ENCODE results near the gene SERPINB1. TPM values are rescaled to one million over a fixed set of nuclear protein-coding genes. Genes with fewer than 3 reads are reported as not detected.

Gene SERPINB1
- polyA plus RNA-seq, 1 of the 3 experiments (the other 2 are of a cell fraction), result 9.4 TPM

DNA sequence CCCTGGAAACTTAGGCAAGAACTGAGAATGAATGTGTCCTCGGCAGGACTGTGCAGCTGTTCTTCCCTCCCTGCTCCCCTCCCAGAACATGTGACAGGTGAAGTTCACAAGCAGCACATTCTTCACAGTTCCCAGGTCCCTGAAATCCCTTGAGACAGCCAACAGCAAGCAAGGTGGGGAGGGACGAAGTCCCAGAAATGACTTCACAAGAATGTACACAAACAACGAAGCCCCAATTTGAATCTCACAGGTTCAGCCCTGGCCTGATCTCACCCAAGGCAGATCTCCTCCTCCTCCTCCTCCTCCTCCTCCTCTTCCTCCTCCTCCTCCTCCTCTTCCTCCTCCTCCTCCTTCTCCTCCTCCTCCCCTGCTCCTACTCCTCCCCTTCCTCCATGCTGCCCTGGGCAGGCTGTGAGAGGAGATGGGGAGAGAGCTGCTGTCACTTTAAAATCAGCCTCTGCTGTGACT is 44.1 kb downstream of the SERPINB1 start:
- H3K36me3 ChIP-seq (replicated peaks in 1 of 2; ENCODE audit: control insufficient read depth in 1 of 2, insufficient read depth in 2 of 2, low read length in 1 of 2), result no peaks in the 10 kb centered on the region
- no peak overlapping the region for H3K4me2 ChIP-seq
- DNase-seq, result no peak
- POLR2A ChIA-PET, result interaction anchor here (0.6 kb wide), 1 partner anchor 824 kb away, joined by 3 read pairs; no protein-coding TSS in a partner anchor
- CTCF ChIA-PET, result interaction anchor here (0.7 to 1.5 kb wide), 6 partner anchors 12 to 191 kb away, joined by 3 to 4 read pairs (median 3); no protein-coding TSS in a partner anchor
- no peak overlapping the region for H3K9ac ChIP-seq
- no peaks in the 10 kb centered on the region for H3F3A ChIP-seq (replicated peaks; ENCODE audit: insufficient read depth)
- no peaks in the 10 kb centered on the region for H3K9me2 ChIP-seq
- H3K27ac ChIP-seq (ENCODE audit: low read depth in 2 of 2, low read length in 1 of 2), result no peak overlapping the region
- H3K4me3 ChIP-seq (ENCODE audit: low read depth in 2 of 2, low read length in 1 of 2), result no peak overlapping the region
- no peak for TF ChIP-seq ELF1 (IDR thresholded peaks at IDR 0.05)
- TF ChIP-seq SMC3 (IDR thresholded peaks at IDR 0.05; ENCODE audit: low read depth, low read length), result no peak
- no peak for TF ChIP-seq POLR2AphosphoS5 (IDR thresholded peaks at IDR 0.05; ENCODE audit: low read depth, low read length)
- TF ChIP-seq YY1 (IDR thresholded peaks at IDR 0.05; ENCODE audit: low read depth), result no peak
- no peak for TF ChIP-seq GATA2 (CRISPR knock-in tag; IDR thresholded peaks at IDR 0.05)
- no peak for TF ChIP-seq RAD21 (IDR thresholded peaks at IDR 0.05; ENCODE audit: low read length)
- TF ChIP-seq RCOR1 (IDR thresholded peaks at IDR 0.05; ENCODE audit: low read length), result no peak
- TF ChIP-seq IRF3 (IDR thresholded peaks at IDR 0.05; ENCODE audit: low read depth, low read length), result no peak
- TF ChIP-seq RFX5 (IDR thresholded peaks at IDR 0.05; ENCODE audit: low read length), result no peak
- TF ChIP-seq FOXM1 (IDR thresholded peaks at IDR 0.05; ENCODE audit: low read depth), result no peak
- no peak for TF ChIP-seq TEAD4 (IDR thresholded peaks at IDR 0.05; ENCODE audit: borderline replicate concordance, insufficient read depth)
- no peak for TF ChIP-seq USF1 (IDR thresholded peaks at IDR 0.05; ENCODE audit: borderline replicate concordance, low read depth)
- TF ChIP-seq MAX (IDR thresholded peaks at IDR 0.05; ENCODE audit: low read depth), result no peak
- no peak for TF ChIP-seq SIN3A (IDR thresholded peaks at IDR 0.05; ENCODE audit: borderline replicate concordance, low read depth, low read length)
- TF ChIP-seq MXI1 (IDR thresholded peaks at IDR 0.05; ENCODE audit: low read depth, low read length), result no peak
- TF ChIP-seq FOXJ3 (CRISPR knock-in tag; IDR thresholded peaks at IDR 0.05), result no peak
- TF ChIP-seq MEF2A (IDR thresholded peaks at IDR 0.05; ENCODE audit: borderline replicate concordance, low read depth), result no peak
- TF ChIP-seq PBX3 (IDR thresholded peaks at IDR 0.05), result no peak
- no peak for TF ChIP-seq TAF1 (IDR thresholded peaks at IDR 0.05; ENCODE audit: borderline replicate concordance, low read depth, low read length)
- H3K27me3 ChIP-seq (ENCODE audit: insufficient read depth), result no peaks in the 10 kb centered on the region
- H3K4me1 ChIP-seq (ENCODE audit: control insufficient read depth in 1 of 2, insufficient read depth in 2 of 2, low read depth in 1 of 2, low read length in 1 of 2), result peaks cover 0 to 10% of the 10 kb centered on the region in 2 experiments; a peak in 2 of 4 replicates
- H4K20me1 ChIP-seq (ENCODE audit: insufficient read depth), result no peaks in the 10 kb centered on the region
- no peak overlapping the region for H2AFZ ChIP-seq (ENCODE audit: low read depth)
- no peaks in the 10 kb centered on the region for H3K9me3 ChIP-seq
- no peaks in the 10 kb centered on the region; the same call in 1 of the 2 replicates for H3K79me2 ChIP-seq (ENCODE audit: insufficient read depth)
- 98% methylated on average over 3 of the region's 3 CpGs for whole genome bisulfite sequencing (ENCODE audit: low lambda C conversion rate)
